A673 (cell line): ENCODE results near the gene STIL.

Experiments
- CTCF ChIP-seq: fragments of 300-800, 200-600 bp; sonication (generic); conservative IDR thresholded peaks from 2 replicates; pipeline ENCODE4 v1.5.1; 2017; ENCODE audit warnings: low read depth, mild to moderate bottlenecking, antibody characterized with exemption, low read length, moderate library complexity, mixed read lengths
- EZH2 ChIP-seq: fragments of 200-600 bp; sonication (generic); IDR thresholded peaks from 2 replicates; pipeline ENCODE4 v1.6.1; 2017; ENCODE audit warnings: borderline replicate concordance, low read depth, mild to moderate bottlenecking, mixed read lengths, antibody characterized with exemption, low read length; ENCODE audit not compliant: poor library complexity, severe bottlenecking

- TF ChIP-seq CTCF (no peak), EZH2 (no peak)
Observed at GRCh38 chr1:47295579-47295978, 18.4 kb downstream of the STIL start.
